DOHH2 (cell line): ENCODE results near the gene CARMIL1.

Experiments
- H3F3A ChIP-seq: fragments of 200-600 bp; sonication (generic), shearing (Covaris generic); 2 replicates; pipeline ENCODE4 v1.6.0; 2016; ENCODE audit warnings: antibody characterized with exemption, mild to moderate bottlenecking; ENCODE audit not compliant: control insufficient read depth, insufficient read depth
- H3K27ac ChIP-seq: fragments of 200-600 bp; sonication (generic); 2 replicates; pipeline ENCODE4 v1.5.1; 2014; ENCODE audit warnings: low read depth, mild to moderate bottlenecking, low read length, moderate library complexity
- H3K27me3 ChIP-seq: fragments of 200-600 bp; sonication (generic); 2 replicates; pipeline ENCODE4 v1.6.1; 2014; ENCODE audit warnings: mild to moderate bottlenecking, low read length, mixed read lengths; ENCODE audit not compliant: control insufficient read depth
- H3K36me3 ChIP-seq: fragments of 200-600 bp; sonication (generic); 2 replicates; pipeline ENCODE4 v1.6.1; 2014; ENCODE audit warnings: mild to moderate bottlenecking, low read length, moderate library complexity, mixed read lengths; ENCODE audit not compliant: control insufficient read depth
- H3K4me1 ChIP-seq: fragments of 200-600 bp; sonication (generic); 2 replicates; pipeline ENCODE4 v1.6.1; 2014; ENCODE audit warnings: mild to moderate bottlenecking, low read length, mixed read lengths; ENCODE audit not compliant: control insufficient read depth
- H3K4me2 ChIP-seq: fragments of 200-600 bp; sonication (generic); 2 replicates; pipeline ENCODE4 v1.6.0; 2014; ENCODE audit warnings: mild to moderate bottlenecking, low read length, moderate library complexity
- H3K4me3 ChIP-seq: fragments of 200-600 bp; sonication (generic); 2 replicates; pipeline ENCODE4 v1.5.1; 2014; ENCODE audit warnings: mild to moderate bottlenecking, low read length, mixed read lengths
- H3K79me2 ChIP-seq: fragments of 200-600 bp; sonication (generic); 2 replicates; pipeline ENCODE4 v1.6.1; 2014; ENCODE audit warnings: mild to moderate bottlenecking, low read length, mixed read lengths; ENCODE audit not compliant: control insufficient read depth
- H3K9me2 ChIP-seq: fragments of 200-600 bp; sonication (generic); replicated peaks from 2 replicates; pipeline ENCODE4 v1.6.1; 2014; ENCODE audit warnings: mild to moderate bottlenecking, low read length, mixed read lengths; ENCODE audit not compliant: control insufficient read depth
- H3K9me3 ChIP-seq: fragments of 200-600 bp; sonication (generic); 2 replicates; pipeline ENCODE4 v1.6.1; 2014; ENCODE audit warnings: antibody characterized with exemption, low read length, mixed read lengths; ENCODE audit not compliant: control insufficient read depth, insufficient read depth
- H4K20me1 ChIP-seq: fragments of 200-600 bp; sonication (generic); 2 replicates; pipeline ENCODE4 v1.6.0; 2014; ENCODE audit warnings: low read depth, mild to moderate bottlenecking, antibody characterized with exemption, low read length, moderate library complexity; ENCODE audit not compliant: control insufficient read depth, insufficient read depth
- CTCF ChIP-seq: fragments of 200-600 bp; sonication (generic); IDR thresholded peaks from one replicate; pipeline ENCODE4 v1.5.1; 2014; ENCODE audit warnings: antibody characterized with exemption, mild to moderate bottlenecking, low read depth, low read length; ENCODE audit not compliant: poor library complexity, severe bottlenecking
- EZH2phosphoT487 ChIP-seq: fragments of 200-600 bp; sonication (generic); IDR thresholded peaks from 2 replicates; pipeline ENCODE4 v1.6.1; 2017; ENCODE audit warnings: borderline replicate concordance, mild to moderate bottlenecking, antibody characterized with exemption, low read length, moderate library complexity, mixed read lengths

CARMIL1 gene

GRCh38 chr6:25302151-25302550 is 23.0 kb downstream of the CARMIL1 start:
- peaks cover 47% of the 10 kb centered on the region for H3K4me1 ChIP-seq
- no peak overlapping the region for H3K4me3 ChIP-seq
- no peaks in the 10 kb centered on the region for H4K20me1 ChIP-seq
- H3K27ac ChIP-seq = no peak overlapping the region
- no peaks in the 10 kb centered on the region for H3K9me3 ChIP-seq
- no peak for TF ChIP-seq EZH2phosphoT487
- TF ChIP-seq CTCF = no peak
- H3K79me2 ChIP-seq = peaks cover 56% of the 10 kb centered on the region
- H3K4me2 ChIP-seq = no peak overlapping the region
- H3K27me3 ChIP-seq = no peaks in the 10 kb centered on the region
- H3F3A ChIP-seq = no peaks in the 10 kb centered on the region
- no peaks in the 10 kb centered on the region for H3K36me3 ChIP-seq
- no peaks in the 10 kb centered on the region for H3K9me2 ChIP-seq

- H3K9me2 ChIP-seq = no peaks in the 10 kb centered on the region
- no peak overlapping the region for H3K4me3 ChIP-seq
- no peak overlapping the region for H3K27ac ChIP-seq
- no peak overlapping the region for H3K4me2 ChIP-seq
- no peaks in the 10 kb centered on the region for H3K36me3 ChIP-seq
- peaks cover 50% of the 10 kb centered on the region for H3K79me2 ChIP-seq
- TF ChIP-seq CTCF (no peak), EZH2phosphoT487 (no peak)
- H3K4me1 ChIP-seq = peaks cover 42% of the 10 kb centered on the region
- H3F3A ChIP-seq = no peaks in the 10 kb centered on the region
- no peaks in the 10 kb centered on the region for H4K20me1 ChIP-seq
- no peaks in the 10 kb centered on the region for H3K9me3 ChIP-seq
- H3K27me3 ChIP-seq = no peaks in the 10 kb centered on the region
These were observed 23.5 kb downstream of the CARMIL1 start for GRCh38 chr6:25302677-25303128.

GRCh38 chr6:25303254-25303653 is 24.1 kb downstream of the CARMIL1 start:
- no peaks in the 10 kb centered on the region for H3K36me3 ChIP-seq

More at GRCh38 chr6:25303254-25303653, 24.1 kb downstream of the CARMIL1 start:
- no peak overlapping the region for H3K4me2 ChIP-seq
- H3K79me2 ChIP-seq = peaks cover 52% of the 10 kb centered on the region
- H4K20me1 ChIP-seq = no peaks in the 10 kb centered on the region
- no peak overlapping the region for H3K4me3 ChIP-seq
- H3K27me3 ChIP-seq = no peaks in the 10 kb centered on the region
- H3K9me2 ChIP-seq = no peaks in the 10 kb centered on the region
- H3K9me3 ChIP-seq = no peaks in the 10 kb centered on the region
- TF ChIP-seq EZH2phosphoT487 = no peak
- TF ChIP-seq CTCF = no peak
- H3F3A ChIP-seq = no peaks in the 10 kb centered on the region
- H3K4me1 ChIP-seq = peaks cover 36% of the 10 kb centered on the region
- no peak overlapping the region for H3K27ac ChIP-seq
